Gastroesophageal sphincter (tissue), 3 donors: ENCODE measurements around the gene PRKCQ.

Source experiments
- CTCF ChIP-seq, 4 experiments: fragments of 200-600 bp in 2 of 4; fragments of 450-650 bp in 2 of 4; sonication (generic) in 1 of 4; IDR thresholded peaks; one replicate each; pipeline ENCODE4 v1.5.1; 2017 to 2019; ENCODE audit warnings: antibody characterized with exemption in 4 of 4, mild to moderate bottlenecking in 2 of 4, moderate library complexity in 2 of 4
- POLR2A ChIP-seq, 2 donors: fragments of 450-650 bp; IDR thresholded peaks; one replicate each; pipeline ENCODE4 v1.6.1; 2017; ENCODE audit warnings: antibody characterized with exemption in 2 of 2, mild to moderate bottlenecking in 2 of 2, moderate library complexity in 1 of 2
- POLR2AphosphoS5 ChIP-seq: sonication (generic); formaldehyde crosslinking; IDR thresholded peaks from one replicate; pipeline ENCODE4 v1.6.1; 2017; ENCODE audit warnings: antibody characterized with exemption

DNA sequence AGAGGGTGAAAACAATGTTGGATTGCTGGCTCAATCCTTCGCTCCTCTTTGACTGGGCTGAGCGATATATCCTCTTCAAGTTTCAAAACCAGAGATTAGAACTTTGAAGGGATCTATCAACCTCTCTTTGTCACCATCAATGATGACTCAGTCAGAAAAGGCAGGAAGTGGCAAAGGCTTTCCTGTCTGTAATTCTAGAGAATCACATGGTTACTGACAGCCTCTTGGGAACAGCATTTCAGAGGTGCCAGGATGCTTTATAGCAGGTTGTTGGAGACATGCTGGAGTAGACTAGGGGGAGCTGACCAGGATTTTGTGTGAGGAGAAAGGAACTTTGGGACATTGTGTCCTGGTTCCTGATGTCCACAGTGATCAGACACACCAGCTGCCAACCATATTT lies 81.3 kb downstream of the PRKCQ start:
- no peak for TF ChIP-seq CTCF (IDR thresholded peaks at IDR 0.05)
- TF ChIP-seq POLR2AphosphoS5: no peak
- TF ChIP-seq POLR2A (IDR thresholded peaks at IDR 0.05): no peak
